ENCODE measurements around the gene DRC1. TPM values are rescaled to one million over a fixed set of nuclear protein-coding genes. Genes with fewer than 3 reads are reported as not detected.

DRC1 gene
- total and polyA plus RNA-seq, 7 donors, result 0.06 to 0.54 TPM; not detected in 5

DNA sequence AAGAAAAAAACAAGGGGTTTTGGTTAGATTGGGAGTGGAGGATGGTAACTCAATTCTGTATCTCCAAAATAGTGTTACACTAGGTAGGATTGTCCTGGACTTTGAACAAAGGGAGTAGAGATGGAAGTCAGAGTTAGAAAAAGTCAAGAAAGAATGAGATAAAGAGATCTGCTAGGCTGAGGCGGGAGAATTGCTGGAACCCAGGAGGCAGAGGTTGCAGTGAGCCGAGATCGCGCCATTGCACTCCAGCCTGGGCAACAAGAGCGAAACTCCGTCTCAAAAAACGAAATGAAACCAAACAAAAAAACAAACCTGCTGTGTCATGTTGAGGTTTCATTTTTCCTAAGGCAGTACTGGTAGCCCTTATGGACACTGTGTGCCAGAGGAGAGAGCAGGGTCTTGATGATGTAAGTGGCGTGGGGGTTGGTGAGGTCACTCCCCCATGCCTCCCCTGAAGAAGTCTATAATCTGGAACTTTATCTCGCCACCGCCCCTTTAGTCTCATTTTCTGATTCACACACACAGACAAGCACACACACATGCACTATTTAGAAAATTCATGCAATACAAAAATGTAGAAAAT lies 10.5 kb downstream of the DRC1 start:
- Histone ChIP-seq H3K27ac (no peak overlapping the region), H3K4me3 (no peak overlapping the region), H3K27me3 (no peaks in the 10 kb centered on the region), H3K4me1 (no peaks in the 10 kb centered on the region), H3K36me3 (no peaks in the 10 kb centered on the region), H3K9me3 (no peaks in the 10 kb centered on the region)
- WGBS, 2 donors, result 70 to 76% methylated on average over 10 of the region's 10 CpGs
- TF ChIP-seq, protein P1, sequence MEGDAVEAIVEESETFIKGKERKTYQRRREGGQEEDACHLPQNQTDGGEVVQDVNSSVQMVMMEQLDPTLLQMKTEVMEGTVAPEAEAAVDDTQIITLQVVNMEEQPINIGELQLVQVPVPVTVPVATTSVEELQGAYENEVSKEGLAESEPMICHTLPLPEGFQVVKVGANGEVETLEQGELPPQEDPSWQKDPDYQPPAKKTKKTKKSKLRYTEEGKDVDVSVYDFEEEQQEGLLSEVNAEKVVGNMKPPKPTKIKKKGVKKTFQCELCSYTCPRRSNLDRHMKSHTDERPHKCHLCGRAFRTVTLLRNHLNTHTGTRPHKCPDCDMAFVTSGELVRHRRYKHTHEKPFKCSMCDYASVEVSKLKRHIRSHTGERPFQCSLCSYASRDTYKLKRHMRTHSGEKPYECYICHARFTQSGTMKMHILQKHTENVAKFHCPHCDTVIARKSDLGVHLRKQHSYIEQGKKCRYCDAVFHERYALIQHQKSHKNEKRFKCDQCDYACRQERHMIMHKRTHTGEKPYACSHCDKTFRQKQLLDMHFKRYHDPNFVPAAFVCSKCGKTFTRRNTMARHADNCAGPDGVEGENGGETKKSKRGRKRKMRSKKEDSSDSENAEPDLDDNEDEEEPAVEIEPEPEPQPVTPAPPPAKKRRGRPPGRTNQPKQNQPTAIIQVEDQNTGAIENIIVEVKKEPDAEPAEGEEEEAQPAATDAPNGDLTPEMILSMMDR (IDR thresholded peaks at IDR 0.05), result no peak
- no peak for TF ChIP-seq EP300 (IDR thresholded peaks at IDR 0.05)
- no peak for TF ChIP-seq POLR2AphosphoS5 (IDR thresholded peaks at IDR 0.05)
- TF ChIP-seq POLR2A (IDR thresholded peaks at IDR 0.05), result no peak
- intact Hi-C loops (cut with DNase I), result no loop called here
- no peak for DNase-seq

DNA sequence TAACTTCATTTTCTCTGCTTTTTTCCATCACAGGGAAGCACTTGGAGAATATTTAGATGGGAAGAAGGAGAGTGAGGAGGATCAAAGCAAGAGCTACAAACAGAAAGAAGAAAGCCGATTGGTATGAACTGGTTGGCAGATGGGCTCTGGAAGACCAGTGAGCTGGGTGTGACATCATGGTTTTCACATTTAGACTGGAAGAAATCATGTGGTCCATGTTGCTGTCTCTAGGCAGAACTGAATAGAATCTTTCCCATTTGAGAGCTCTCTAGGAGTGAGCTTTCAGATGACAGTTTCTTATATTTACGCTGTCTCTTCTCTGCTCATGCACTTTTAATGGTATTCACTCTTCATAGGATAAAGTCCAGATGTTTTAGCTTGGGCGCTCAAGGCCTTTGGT lies 12.6 kb downstream of the DRC1 start:
- Histone ChIP-seq H3K27me3 (peaks cover 0 to 5% (median 0%) of the 10 kb centered on the region in 3 donors), H3K4me3 (no peak overlapping the region), H3K4me1 (no peaks in the 10 kb centered on the region), H3K27ac (no peak overlapping the region), H3K36me3 (no peaks in the 10 kb centered on the region), H3K9me3 (no peaks in the 10 kb centered on the region)
- intact Hi-C loops (cut with DNase I), result no loop called here
- no peak for DNase-seq
- WGBS, 2 donors, result 88 to 90% methylated on average over 3 of the region's 3 CpGs
- TF ChIP-seq POLR2A (IDR thresholded peaks at IDR 0.05) (no peak), EP300 (IDR thresholded peaks at IDR 0.05) (no peak), POLR2AphosphoS5 (IDR thresholded peaks at IDR 0.05) (no peak)
- TF ChIP-seq, protein P1 (IDR thresholded peaks at IDR 0.05), result no peak

DNA sequence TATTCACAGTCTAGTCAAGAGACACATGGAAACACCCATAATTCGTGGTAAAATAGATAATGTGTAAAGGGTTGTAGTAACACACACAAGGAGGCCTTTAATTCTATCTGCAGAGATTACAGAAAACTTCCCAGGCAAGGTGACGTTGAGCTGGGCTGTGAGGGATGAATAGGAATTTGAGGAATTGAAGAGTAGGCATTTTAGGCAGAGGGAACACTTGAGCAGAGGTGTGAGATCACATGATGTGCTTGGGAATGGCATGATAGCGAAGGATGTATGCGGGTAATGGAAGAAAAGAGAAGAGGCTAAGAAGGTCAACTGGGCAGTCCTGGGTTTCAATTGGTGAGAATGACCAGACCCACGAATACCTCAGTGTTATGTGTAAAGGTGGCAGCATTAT lies 20.2 kb downstream of the DRC1 start:
- H3K9me3 ChIP-seq, result no peaks in the 10 kb centered on the region
- intact Hi-C loops (cut with DNase I), result no loop called here
- no peak overlapping the region for H3K4me3 ChIP-seq
- no peaks in the 10 kb centered on the region for H3K4me1 ChIP-seq
- TF ChIP-seq, protein P1 (IDR thresholded peaks at IDR 0.05), result no peak
- TF ChIP-seq POLR2A (IDR thresholded peaks at IDR 0.05) (no peak), POLR2AphosphoS5 (IDR thresholded peaks at IDR 0.05) (no peak), EP300 (IDR thresholded peaks at IDR 0.05) (no peak)
- H3K36me3 ChIP-seq, result no peaks in the 10 kb centered on the region
- 78 to 92% methylated on average over 5 of the region's 5 CpGs for WGBS, 2 donors
- DNase-seq, result no peak
- peaks cover 0 to 5% (median 0%) of the 10 kb centered on the region in 3 donors for H3K27me3 ChIP-seq
- no peak overlapping the region for H3K27ac ChIP-seq

DNA sequence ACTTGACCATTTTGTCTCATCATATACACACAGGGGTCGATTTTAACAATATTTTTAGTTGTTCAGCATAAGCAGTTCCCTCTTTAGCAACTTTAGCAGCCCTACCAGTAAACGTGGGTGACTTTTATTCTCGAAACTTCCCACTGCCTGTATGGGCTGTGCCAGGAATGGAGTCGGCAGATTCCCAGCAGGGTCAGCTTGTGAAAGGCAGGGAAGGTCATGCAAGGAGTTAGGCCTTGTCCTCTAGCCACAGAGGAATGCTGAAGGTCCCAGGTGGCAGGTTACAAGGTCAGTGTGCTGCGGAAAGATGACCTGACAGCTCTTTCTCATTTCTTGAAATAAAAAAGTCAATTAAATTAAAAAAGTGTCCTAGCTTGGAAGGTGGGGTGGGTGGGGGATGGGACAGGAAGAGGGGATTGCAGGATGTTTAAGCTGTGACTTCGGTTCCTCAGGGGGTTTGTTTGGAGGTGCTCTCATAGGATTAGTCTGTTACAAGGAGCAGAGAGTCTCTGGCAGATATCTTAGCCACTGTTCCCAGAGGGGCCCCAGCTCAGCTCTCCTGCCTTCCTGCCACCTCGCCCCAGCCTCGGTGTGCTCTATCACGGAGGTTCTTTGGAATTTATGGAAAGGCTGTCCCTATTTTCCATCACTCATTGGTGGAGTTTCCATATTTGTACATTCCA lies 21.4 kb downstream of the DRC1 start:
- H3K36me3 ChIP-seq, result no peaks in the 10 kb centered on the region
- intact Hi-C loops (cut with DNase I), result no loop called here
- 60 to 63% methylated on average over 9 of the region's 9 CpGs for WGBS, 2 donors
- no peak for DNase-seq
- H3K27ac ChIP-seq, result no peak overlapping the region
- H3K4me1 ChIP-seq, result no peaks in the 10 kb centered on the region
- no peaks in the 10 kb centered on the region for H3K9me3 ChIP-seq
- TF ChIP-seq POLR2AphosphoS5 (IDR thresholded peaks at IDR 0.05), result no peak
- TF ChIP-seq, protein P1 (IDR thresholded peaks at IDR 0.05), result no peak
- TF ChIP-seq POLR2A (IDR thresholded peaks at IDR 0.05), result no peak
- no peak for TF ChIP-seq EP300 (IDR thresholded peaks at IDR 0.05)
- H3K27me3 ChIP-seq, result peaks cover 0 to 5% (median 0%) of the 10 kb centered on the region in 3 donors
- H3K4me3 ChIP-seq, result no peak overlapping the region
